BLaER1 treated with 17β-estradiol and CSF1 and Interleukin-3, amounts not matched to agents 10 nM and 100 nM (cell line): ENCODE measurements around the gene SLC11A2.

Experiments used
- H3K27ac ChIP-seq, 11 experiments: shearing (Covaris generic); formaldehyde crosslinking; 2 replicates each; pipeline ENCODE4 v1.8.1; 2022
- H3K27me3 ChIP-seq, 11 experiments: shearing (Covaris generic); formaldehyde crosslinking; 2 replicates each; pipeline ENCODE4 v1.8.1; 2022
- H3K36me3 ChIP-seq, 11 experiments: shearing (Covaris generic); formaldehyde crosslinking; 2 replicates each; pipeline ENCODE4 v1.8.1; 2022
- H3K4me1 ChIP-seq, 10 experiments: shearing (Covaris generic); formaldehyde crosslinking; 2 replicates each; pipeline ENCODE4 v1.8.1; 2022
- H3K4me2 ChIP-seq, 11 experiments: shearing (Covaris generic); formaldehyde crosslinking; 2 replicates each; pipeline ENCODE4 v1.8.1; 2022
- H3K4me3 ChIP-seq, 10 experiments: shearing (Covaris generic); formaldehyde crosslinking; 2 replicates each; pipeline ENCODE4 v1.8.1; 2022
- H3K9ac ChIP-seq, 11 experiments: shearing (Covaris generic); formaldehyde crosslinking; 2 replicates each; pipeline ENCODE4 v1.8.1; 2022
- H3K9me3 ChIP-seq, 11 experiments: shearing (Covaris generic); formaldehyde crosslinking; replicated peaks in 1 of 11; 2 replicates each; pipeline ENCODE4 v1.8.1; 2022
- H4K20me1 ChIP-seq, 11 experiments: shearing (Covaris generic); formaldehyde crosslinking; 2 replicates each; pipeline ENCODE4 v1.8.1; 2022
- Cebpa-rat ChIP-seq, 11 experiments: shearing (Covaris generic); IDR thresholded peaks; 2 replicates each; pipeline ENCODE4 v1.8.1; 2022

SLC11A2 gene

GRCh38 chr12:51009056-51009440 lies 17.1 kb downstream of the SLC11A2 start:
- peak overlapping the region in 10 of 11 experiments; percentile 41 to 93 (median 70); a peak in 20 of 22 replicates for H3K27ac ChIP-seq
- peaks cover 0 to 41% (median 18%) of the 10 kb centered on the region in 11 experiments; a peak in 12 of 22 replicates for H4K20me1 ChIP-seq
- peaks cover 23 to 92% (median 31%) of the 10 kb centered on the region in 10 experiments for H3K4me1 ChIP-seq
- H3K9ac ChIP-seq, result peak overlapping the region; percentile 19 to 88 (median 65); a peak in 18 of 22 replicates
- H3K4me3 ChIP-seq, result peak overlapping the region in 3 of 10 experiments; percentile 54 to 60 (median 57); a peak in 6 of 20 replicates
- H3K4me2 ChIP-seq, result peak overlapping the region; percentile 28 to 99 (median 67)
- peaks cover 41 to 45% (median 44%) of the 10 kb centered on the region in 11 experiments for H3K36me3 ChIP-seq
- TF ChIP-seq Cebpa-rat (IDR thresholded peaks at IDR 0.05), result no peak
- no peaks in the 10 kb centered on the region for H3K27me3 ChIP-seq
- H3K9me3 ChIP-seq, result no peaks in the 10 kb centered on the region; a peak in 1 of 22 replicates

- peaks cover 0 to 41% (median 18%) of the 10 kb centered on the region in 11 experiments; a peak in 12 of 22 replicates for H4K20me1 ChIP-seq
- no peak for TF ChIP-seq Cebpa-rat (IDR thresholded peaks at IDR 0.05)
- peaks cover 45 to 50% (median 48%) of the 10 kb centered on the region in 11 experiments for H3K36me3 ChIP-seq
- peak overlapping the region in 3 of 10 experiments; percentile 54 to 60 (median 57); a peak in 6 of 20 replicates for H3K4me3 ChIP-seq
- peaks cover 22 to 87% (median 29%) of the 10 kb centered on the region in 10 experiments for H3K4me1 ChIP-seq
- H3K27me3 ChIP-seq, result no peaks in the 10 kb centered on the region
- peak overlapping the region; percentile 19 to 88 (median 65); a peak in 18 of 22 replicates for H3K9ac ChIP-seq
- peak overlapping the region in 10 of 11 experiments; percentile 41 to 93 (median 70); a peak in 20 of 22 replicates for H3K27ac ChIP-seq
- no peaks in the 10 kb centered on the region; a peak in 1 of 22 replicates for H3K9me3 ChIP-seq
- H3K4me2 ChIP-seq, result peak overlapping the region; percentile 28 to 99 (median 67)
Observed at GRCh38 chr12:51008329-51009055, 17.7 kb downstream of the SLC11A2 start.

- Histone ChIP-seq H3K27me3 (no peaks in the 10 kb centered on the region), H3K4me2 (peak overlapping the region in 2 of 11 experiments; percentile 80 to 99; a peak in 4 of 22 replicates), H3K4me3 (no peak overlapping the region), H3K36me3 (peaks cover 57 to 78% (median 72%) of the 10 kb centered on the region in 11 experiments), H4K20me1 (peaks cover 0 to 58% (median 8%) of the 10 kb centered on the region in 11 experiments; a peak in 8 of 22 replicates), H3K27ac (no peak overlapping the region; a peak in 1 of 22 replicates), H3K9ac (peak overlapping the region in 1 of 11 experiments; percentile 88; a peak in 1 of 22 replicates), H3K4me1 (peaks cover 13 to 59% (median 20%) of the 10 kb centered on the region in 10 experiments), H3K9me3 (no peaks in the 10 kb centered on the region; a peak in 1 of 22 replicates)
- no peak for TF ChIP-seq Cebpa-rat (IDR thresholded peaks at IDR 0.05)
Observed at GRCh38 chr12:51005671-51006070, 20.5 kb downstream of the SLC11A2 start.

- Histone ChIP-seq H3K27ac (no peak overlapping the region), H4K20me1 (peaks cover 0 to 64% (median 4%) of the 10 kb centered on the region in 11 experiments; a peak in 9 of 22 replicates), H3K9ac (peak overlapping the region in 2 of 11 experiments; percentile 9 to 88; a peak in 2 of 22 replicates), H3K36me3 (peaks cover 63 to 85% (median 79%) of the 10 kb centered on the region in 11 experiments), H3K4me3 (no peak overlapping the region), H3K4me1 (peaks cover 13 to 53% (median 18%) of the 10 kb centered on the region in 10 experiments), H3K4me2 (peak overlapping the region in 2 of 11 experiments; percentile 21 to 99; a peak in 3 of 22 replicates), H3K9me3 (no peaks in the 10 kb centered on the region; a peak in 1 of 22 replicates), H3K27me3 (no peaks in the 10 kb centered on the region)
- TF ChIP-seq Cebpa-rat (IDR thresholded peaks at IDR 0.05), result no peak
Observed at GRCh38 chr12:51005030-51005429, 21.2 kb downstream of the SLC11A2 start.

GRCh38 chr12:51004504-51004903 lies 21.7 kb downstream of the SLC11A2 start:
- Histone ChIP-seq H3K9me3 (no peaks in the 10 kb centered on the region; a peak in 1 of 22 replicates), H3K4me3 (no peak overlapping the region), H3K36me3 (peaks cover 68 to 90% (median 84%) of the 10 kb centered on the region in 11 experiments), H4K20me1 (peaks cover 0 to 69% (median 0%) of the 10 kb centered on the region in 11 experiments; a peak in 7 of 22 replicates), H3K27ac (no peak overlapping the region), H3K4me1 (peaks cover 9 to 48% (median 13%) of the 10 kb centered on the region in 10 experiments), H3K9ac (peak overlapping the region in 2 of 11 experiments; percentile 9 to 88; a peak in 2 of 22 replicates), H3K4me2 (peak overlapping the region in 1 of 11 experiments; percentile 99; a peak in 1 of 22 replicates), H3K27me3 (no peaks in the 10 kb centered on the region)
- TF ChIP-seq Cebpa-rat (IDR thresholded peaks at IDR 0.05), result no peak

- Histone ChIP-seq H3K4me3 (no peak overlapping the region), H3K27ac (no peak overlapping the region), H3K4me2 (no peak overlapping the region), H3K36me3 (peaks cover 79 to 100% (median 95%) of the 10 kb centered on the region in 11 experiments), H3K27me3 (no peaks in the 10 kb centered on the region), H3K9me3 (no peaks in the 10 kb centered on the region), H4K20me1 (peaks cover 0 to 96% (median 0%) of the 10 kb centered on the region in 11 experiments; a peak in 5 of 22 replicates), H3K4me1 (peaks cover 0 to 41% (median 0%) of the 10 kb centered on the region in 10 experiments; a peak in 4 of 20 replicates), H3K9ac (no peak overlapping the region)
- TF ChIP-seq Cebpa-rat (IDR thresholded peaks at IDR 0.05), result no peak
Observed at GRCh38 chr12:51001799-51002198, 24.4 kb downstream of the SLC11A2 start.

- Histone ChIP-seq H3K27me3 (no peaks in the 10 kb centered on the region), H3K4me2 (no peak overlapping the region), H4K20me1 (peaks cover 0 to 98% (median 0%) of the 10 kb centered on the region in 11 experiments; a peak in 5 of 22 replicates), H3K9me3 (no peaks in the 10 kb centered on the region), H3K4me1 (peaks cover 0 to 25% (median 0%) of the 10 kb centered on the region in 10 experiments; a peak in 4 of 20 replicates), H3K36me3 (peaks cover 78 to 100% (median 95%) of the 10 kb centered on the region in 11 experiments), H3K4me3 (no peak overlapping the region), H3K9ac (no peak overlapping the region), H3K27ac (no peak overlapping the region)
- no peak for TF ChIP-seq Cebpa-rat (IDR thresholded peaks at IDR 0.05)
Observed at GRCh38 chr12:51000245-51000644, 25.9 kb downstream of the SLC11A2 start.

GRCh38 chr12:50999093-50999492 lies 27.1 kb downstream of the SLC11A2 start:
- Histone ChIP-seq H4K20me1 (peaks cover 0 to 98% (median 0%) of the 10 kb centered on the region in 11 experiments; a peak in 4 of 22 replicates), H3K4me2 (peak overlapping the region in 2 of 11 experiments; percentile 21 to 37; a peak in 3 of 22 replicates), H3K27me3 (no peaks in the 10 kb centered on the region), H3K36me3 (peaks cover 78 to 100% (median 94%) of the 10 kb centered on the region in 11 experiments), H3K27ac (0 out of 22 replicates have a peak overlapping the region, but pooled peaks of 1 of the 11 experiments have one; percentile 4), H3K4me1 (peaks cover 0 to 14% (median 0%) of the 10 kb centered on the region in 10 experiments; a peak in 4 of 20 replicates), H3K9me3 (no peaks in the 10 kb centered on the region), H3K9ac (no peak overlapping the region), H3K4me3 (no peak overlapping the region)
- no peak for TF ChIP-seq Cebpa-rat (IDR thresholded peaks at IDR 0.05)
